ENCODE data around the gene SLC10A7. TPM values are rescaled to one million over a fixed set of nuclear protein-coding genes. Genes with fewer than 3 reads are reported as not detected.

The SLC10A7 gene
- total and polyA plus RNA-seq, 2 of the 8 experiments (the other 6 are each of a cell fraction or from before 2014, with no cell fraction given) = 2.5 to 2.9 TPM

GRCh38 chr4:146273204-146273901, 248.4 kb downstream of the SLC10A7 start:
- no peak overlapping the region for H2BK12ac ChIP-seq (ENCODE audit: low read depth, low read length)
- CTCF ChIA-PET (ENCODE audit: partially characterized antibody) = interaction anchor here (0.6 to 2.3 kb wide), 4 partner anchors 9 to 36 kb away, joined by 3 to 8 read pairs (median 4); no protein-coding TSS in a partner anchor
- no peak overlapping the region for H3K4me2 ChIP-seq (ENCODE audit: insufficient read depth in 1 of 2, low read depth in 2 of 2, low read length in 2 of 2)
- H2BK20ac ChIP-seq (ENCODE audit: low read length) = no peak overlapping the region
- no peak overlapping the region for H3K14ac ChIP-seq (ENCODE audit: insufficient read length)
- no peak overlapping the region for H3K4ac ChIP-seq (replicated peaks; ENCODE audit: insufficient read length, low read depth, low read length)
- no peak overlapping the region for H3K9ac ChIP-seq (replicated peaks in 1 of 4; ENCODE audit: extremely low read depth in 1 of 4, low read depth in 3 of 4, low read length in 3 of 4)
- no peak overlapping the region for H2BK15ac ChIP-seq (ENCODE audit: low read length)
- no peak overlapping the region for H2AFZ ChIP-seq (ENCODE audit: low read length)
- no peaks in the 10 kb centered on the region for H3K23me2 ChIP-seq (ENCODE audit: low read depth, low read length)
- no peak overlapping the region for H4K8ac ChIP-seq (ENCODE audit: extremely low read depth, insufficient read depth, low read length)
- no peak overlapping the region for H3K27ac ChIP-seq (ENCODE audit: low read depth, low read length)
- no peak overlapping the region for H3K56ac ChIP-seq (replicated peaks; ENCODE audit: insufficient read length, low read depth, low read length)
- H3K4me3 ChIP-seq (ENCODE audit: extremely low read depth in 1 of 4, insufficient read depth in 2 of 4, low read depth in 3 of 4, low read length in 4 of 4) = no peak overlapping the region
- no peak overlapping the region for H4K91ac ChIP-seq (replicated peaks; ENCODE audit: insufficient read length, low read length)
- 94% methylated on average over 5 of the region's 5 CpGs; no CpG with 5 or more reads in 1 of the 2 experiments for WGBS, 2 experiments (ENCODE audit: extremely low coverage in 1 of 2, insufficient coverage in 1 of 2, insufficient read length in 1 of 2, insufficient replicate concordance in 2 of 2, low coverage in 1 of 2, low lambda C conversion rate in 2 of 2, missing lambda C conversion rate in 1 of 2)
- H3K27me3 ChIP-seq (replicated peaks in 1 of 4; ENCODE audit: control insufficient read depth in 3 of 4, extremely low read depth in 1 of 4, insufficient read depth in 3 of 4, low read length in 3 of 4) = peaks cover 0 to 1% (median 0%) of the 10 kb centered on the region in 4 experiments; a peak in 1 of 7 replicates
- no peak for FAIRE-seq
- no peak overlapping the region for H2BK5ac ChIP-seq (ENCODE audit: low read depth, low read length)
- no peak overlapping the region for H2BK120ac ChIP-seq (replicated peaks; ENCODE audit: low read depth, low read length)
- H3K9me3 ChIP-seq (ENCODE audit: insufficient read depth in 2 of 2, low read depth in 1 of 2, low read length in 1 of 2) = no peaks in the 10 kb centered on the region
- no peak overlapping the region for H2AK5ac ChIP-seq (ENCODE audit: low read depth, low read length)
- no peak overlapping the region for H4K5ac ChIP-seq (ENCODE audit: insufficient read length, low read depth, low read length)
- H3K79me2 ChIP-seq (ENCODE audit: control insufficient read depth in 1 of 2, insufficient read depth in 2 of 2, low read length in 2 of 2) = no peaks in the 10 kb centered on the region
- no peak overlapping the region for H3K23ac ChIP-seq (ENCODE audit: insufficient read length)
- no peaks in the 10 kb centered on the region for H3K4me1 ChIP-seq (replicated peaks in 1 of 4; ENCODE audit: control insufficient read depth in 3 of 4, insufficient read depth in 4 of 4, low read length in 3 of 4)
- no peaks in the 10 kb centered on the region for H4K20me1 ChIP-seq (replicated peaks in 1 of 2; ENCODE audit: control insufficient read depth in 1 of 2, insufficient read depth in 2 of 2, low read length in 2 of 2)
- no peaks in the 10 kb centered on the region for H3K36me3 ChIP-seq (ENCODE audit: control insufficient read depth in 2 of 4, insufficient read depth in 4 of 4, low read length in 3 of 4)
- POLR2A ChIA-PET (ENCODE audit: partially characterized antibody) = no interaction called here
- no peaks in the 10 kb centered on the region for H3K79me1 ChIP-seq (ENCODE audit: low read depth, low read length)
- H3K18ac ChIP-seq (ENCODE audit: extremely low read depth, low read length) = no peak overlapping the region
- DNase-seq (ENCODE audit: low read depth in 1 of 2, low spot score in 2 of 2) = no peak
- TF ChIP-seq NANOG (IDR thresholded peaks at IDR 0.05; ENCODE audit: insufficient read depth, low read depth, low read length, poor library complexity, severe bottlenecking) (no peak), CEBPB (IDR thresholded peaks at IDR 0.05; ENCODE audit: low read depth, low read length) (no peak), BACH1 (IDR thresholded peaks at IDR 0.05; ENCODE audit: low read length) (no peak), RXRA (IDR thresholded peaks at IDR 0.05; ENCODE audit: insufficient read depth, low read depth, low read length) (no peak), KDM5A (IDR thresholded peaks at IDR 0.05; ENCODE audit: low read length) (no peak), EGR1 (IDR thresholded peaks at IDR 0.05; ENCODE audit: borderline replicate concordance, low read depth, low read length) (no peak), SP1 (IDR thresholded peaks at IDR 0.05; ENCODE audit: low read depth, low read length) (no peak), RNF2 (IDR thresholded peaks at IDR 0.05; ENCODE audit: borderline replicate concordance, low read depth, low read length, missing control alignments, poor library complexity, severe bottlenecking) (no peak), TAF7 (optimal IDR thresholded peaks at IDR 0.05; ENCODE audit: borderline replicate concordance, low read depth, low read length) (no peak), BCL11A (IDR thresholded peaks at IDR 0.05; ENCODE audit: low read depth in 2 of 2, low read length in 2 of 2) (no peak), KDM4A (IDR thresholded peaks at IDR 0.05; ENCODE audit: low read depth, low read length, severe bottlenecking) (no peak), CHD1 (IDR thresholded peaks at IDR 0.05; ENCODE audit: low read depth, low read length) (no peak), EZH2 (IDR thresholded peaks at IDR 0.05; ENCODE audit: low read depth, low read length, severe bottlenecking) (no peak)
